Suprapubic skin (tissue), 3 donors: ENCODE data around the gene ZSWIM8.

Experiments used
- CTCF ChIP-seq, 2 donors: fragments of 200-600 bp in 1 of 2; fragments of 450-650 bp in 1 of 2; sonication (generic) in 1 of 2; IDR thresholded peaks; one replicate each; pipeline ENCODE4 v1.5.1; 2016 to 2019; ENCODE audit warnings: antibody characterized with exemption in 2 of 2, mild to moderate bottlenecking in 1 of 2, moderate library complexity in 1 of 2
- EP300 ChIP-seq: sonication (generic); formaldehyde crosslinking; IDR thresholded peaks from one replicate; pipeline ENCODE4 v1.6.1; 2017; ENCODE audit warnings: antibody characterized with exemption
- POLR2A ChIP-seq, 2 donors: fragments of 450-650 bp; IDR thresholded peaks; one replicate each; pipeline ENCODE4 v1.6.1; 2017; ENCODE audit warnings: antibody characterized with exemption in 2 of 2, mild to moderate bottlenecking in 2 of 2, moderate library complexity in 2 of 2

GRCh38 chr10:73788864-73789658 is 3.7 kb downstream of the ZSWIM8 start:
- no peak for TF ChIP-seq CTCF (IDR thresholded peaks at IDR 0.05)
- no peak for TF ChIP-seq POLR2A (IDR thresholded peaks at IDR 0.05)
- TF ChIP-seq EP300: no peak
